Measurements from ENCODE around the gene ITPRID2. TPM values are rescaled to one million over a fixed set of nuclear protein-coding genes. Genes with fewer than 3 reads are reported as not detected.

Gene ITPRID2
- total RNA-seq, 1 donor from 2014 or later, result 115 TPM

DNA sequence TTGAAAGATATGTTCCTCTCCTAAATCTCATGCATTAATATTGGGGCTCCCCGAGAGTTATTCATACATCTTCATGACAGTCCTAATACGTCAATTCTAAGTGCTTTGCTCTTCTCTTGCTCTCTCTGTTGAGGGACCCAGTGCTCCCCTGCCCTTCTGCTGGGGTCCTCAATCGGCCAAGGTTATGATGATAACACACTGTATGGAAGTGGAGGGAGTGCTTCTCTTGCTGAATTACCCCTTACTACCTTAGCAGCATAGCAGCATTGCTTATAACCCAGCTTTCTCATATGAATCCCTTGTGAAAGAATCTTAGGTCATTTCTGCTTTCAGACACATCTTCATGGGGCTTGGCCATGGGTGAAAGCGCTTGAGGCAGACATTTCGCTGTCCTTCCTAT is 43.2 kb downstream of the ITPRID2 start:
- DNase-seq (ENCODE audit: low read depth, low spot score), result no peak
- no peak for TF ChIP-seq CTCF (conservative IDR thresholded peaks at IDR 0.05)
- Mint-ChIP-seq H3K4me3 (no peak overlapping the region), H3K4me1 (no peaks in the 10 kb centered on the region), H3K9me3 (no peaks in the 10 kb centered on the region), H3K27ac (ENCODE audit: unreplicated experiment) (no peak overlapping the region), H3K36me3 (ENCODE audit: low read depth) (peaks cover 5% of the 10 kb centered on the region), H3K27me3 (ENCODE audit: low read depth) (no peaks in the 10 kb centered on the region)

- Mint-ChIP-seq H3K27ac (ENCODE audit: unreplicated experiment) (no peak overlapping the region), H3K36me3 (ENCODE audit: low read depth) (peaks cover 2% of the 10 kb centered on the region), H3K9me3 (peaks cover 9% of the 10 kb centered on the region), H3K4me1 (no peaks in the 10 kb centered on the region), H3K4me3 (no peak overlapping the region), H3K27me3 (ENCODE audit: low read depth) (no peaks in the 10 kb centered on the region)
- no peak for TF ChIP-seq CTCF (conservative IDR thresholded peaks at IDR 0.05)
- no peak for DNase-seq (ENCODE audit: low read depth, low spot score)
Observed at GRCh38 chr2:181937473-181937872, 45.9 kb downstream of the ITPRID2 start.

- Mint-ChIP-seq H3K27ac (ENCODE audit: unreplicated experiment) (peak overlapping the region; percentile 24), H3K9me3 (peaks cover 20% of the 10 kb centered on the region), H3K4me1 (peaks cover 31% of the 10 kb centered on the region), H3K27me3 (ENCODE audit: low read depth) (no peaks in the 10 kb centered on the region), H3K36me3 (ENCODE audit: low read depth) (peaks cover 7% of the 10 kb centered on the region), H3K4me3 (no peak overlapping the region)
- DNase-seq (ENCODE audit: low read depth, low spot score), result no peak
- no peak for TF ChIP-seq CTCF (conservative IDR thresholded peaks at IDR 0.05)
Observed at GRCh38 chr2:181943411-181944124, 52.0 kb downstream of the ITPRID2 start.

- Mint-ChIP-seq H3K4me3 (no peak overlapping the region), H3K9me3 (peaks cover 20% of the 10 kb centered on the region), H3K27me3 (ENCODE audit: low read depth) (no peaks in the 10 kb centered on the region), H3K4me1 (peaks cover 31% of the 10 kb centered on the region), H3K27ac (ENCODE audit: unreplicated experiment) (peak overlapping the region; percentile 24), H3K36me3 (ENCODE audit: low read depth) (peaks cover 7% of the 10 kb centered on the region)
- DNase-seq (ENCODE audit: low read depth, low spot score), result no peak
- TF ChIP-seq CTCF (conservative IDR thresholded peaks at IDR 0.05), result no peak
Observed at GRCh38 chr2:181944164-181944913, 52.8 kb downstream of the ITPRID2 start.

- no peak for TF ChIP-seq CTCF (conservative IDR thresholded peaks at IDR 0.05)
- Mint-ChIP-seq H3K27ac (ENCODE audit: unreplicated experiment) (no peak overlapping the region), H3K27me3 (ENCODE audit: low read depth) (no peaks in the 10 kb centered on the region), H3K36me3 (ENCODE audit: low read depth) (peaks cover 7% of the 10 kb centered on the region), H3K4me1 (peaks cover 31% of the 10 kb centered on the region), H3K9me3 (peaks cover 22% of the 10 kb centered on the region), H3K4me3 (no peak overlapping the region)
- DNase-seq (ENCODE audit: low read depth, low spot score), result no peak
Observed at GRCh38 chr2:181944914-181945291, 53.4 kb downstream of the ITPRID2 start.

Data from neural crest cell (in vitro differentiated cells).